ENCODE results near the gene LSM14B.

The LSM14B gene

GRCh38 chr20:62133051-62133845 lies 11.0 kb downstream of the LSM14B start:
- no peak for DNase-seq

GRCh38 chr20:62133864-62134263 lies 11.6 kb downstream of the LSM14B start:
- DNase-seq, result no peak

DNA sequence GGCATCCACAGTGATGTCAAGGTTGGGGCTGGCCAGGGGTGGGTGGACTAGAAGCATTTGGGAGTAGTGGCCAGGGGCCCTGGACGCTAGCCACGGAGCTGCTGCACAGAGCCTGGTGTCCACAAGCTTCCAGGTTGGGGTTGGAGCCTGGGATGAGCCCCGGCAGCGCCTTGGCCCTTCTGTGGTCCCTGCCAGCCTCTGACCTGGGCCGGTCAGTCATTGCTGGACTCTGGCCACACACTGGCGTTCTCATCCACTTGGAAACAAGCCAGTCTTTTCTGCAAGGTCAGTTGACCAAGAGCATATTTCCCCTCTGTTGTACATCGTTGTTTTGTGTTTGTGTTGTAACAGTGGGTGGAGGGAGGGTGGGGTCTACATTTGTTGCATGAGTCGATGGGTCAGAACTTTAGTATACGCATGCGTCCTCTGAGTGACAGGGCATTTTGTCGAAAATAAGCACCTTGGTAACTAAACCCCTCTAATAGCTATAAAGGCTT lies 12.5 kb downstream of the LSM14B start:
- no peak for DNase-seq

DNA sequence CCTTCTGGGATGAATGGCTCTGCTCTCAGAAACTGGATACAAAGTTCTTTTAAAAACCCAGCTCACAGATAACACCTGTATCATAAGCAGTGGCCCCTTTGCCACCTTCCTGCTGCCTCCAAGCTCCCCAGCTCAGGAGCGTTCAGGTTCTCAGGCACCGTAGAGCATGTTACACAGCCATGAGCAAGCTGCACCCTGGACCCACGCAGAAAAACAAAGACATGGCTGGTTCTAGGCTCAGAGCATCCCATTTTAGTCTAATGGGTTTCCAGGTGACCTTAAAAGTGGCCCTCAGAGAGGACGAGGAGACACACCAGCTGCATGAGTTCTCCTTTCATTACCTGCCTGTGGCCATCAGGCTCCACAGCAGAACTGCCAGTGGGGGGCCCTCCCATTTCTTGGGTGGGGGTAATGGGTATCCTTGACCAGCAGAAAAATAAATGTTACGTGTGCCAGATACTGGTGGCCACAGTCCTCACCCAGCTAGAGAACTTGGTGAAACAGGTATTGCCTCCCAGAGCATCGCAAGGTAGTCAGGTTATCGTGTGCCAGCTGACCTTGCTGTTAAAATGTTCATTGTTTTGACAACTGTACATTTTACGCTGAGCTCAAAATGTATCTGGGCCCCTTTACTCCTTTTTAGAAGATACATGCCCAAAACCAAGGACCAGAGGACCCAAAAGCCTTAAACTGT lies 13.4 kb downstream of the LSM14B start:
- DNase-seq, result no peak

DNA sequence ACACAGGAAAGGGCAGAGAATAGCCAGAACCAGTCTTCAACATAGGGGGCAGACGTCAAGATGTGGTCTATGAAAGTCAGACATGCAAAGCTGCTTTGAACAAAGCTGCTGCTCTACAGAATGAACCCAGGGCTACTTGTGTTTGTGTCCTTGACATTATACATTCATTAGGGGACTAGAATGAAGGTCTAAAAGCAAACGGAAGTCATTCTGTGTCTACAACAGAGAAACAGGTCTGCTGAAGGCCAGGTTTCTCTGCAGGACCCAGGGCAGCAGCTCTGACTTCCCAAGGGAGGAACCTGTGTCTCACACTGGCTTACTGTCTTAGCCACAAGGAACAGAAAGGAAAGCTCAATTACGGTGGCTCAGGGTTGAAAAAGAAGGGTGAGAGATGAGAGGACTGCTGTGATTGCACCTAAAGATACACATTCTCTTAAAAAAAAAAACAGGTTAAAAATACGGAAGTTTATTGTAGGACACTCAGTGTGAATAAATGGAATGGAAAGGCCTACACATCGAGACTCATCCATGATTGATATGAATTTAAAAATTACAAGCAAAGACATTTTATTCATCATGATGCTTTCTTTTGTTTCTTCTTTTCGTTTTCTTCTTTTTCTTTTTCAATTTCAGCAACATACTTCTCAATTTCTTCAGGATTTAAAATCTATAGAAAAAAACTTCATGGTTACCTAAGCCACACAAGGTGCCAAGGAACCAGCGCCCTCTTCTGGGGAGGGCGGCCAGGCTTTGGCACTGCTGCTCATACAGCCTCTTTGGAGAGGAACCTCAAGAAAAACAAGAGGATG lies 14.2 kb downstream of the LSM14B start:
- peak; percentile 30 for DNase-seq

- DNase-seq, result no peak
Measured at GRCh38 chr20:62137092-62137384, 14.8 kb downstream of the LSM14B start.

DNA sequence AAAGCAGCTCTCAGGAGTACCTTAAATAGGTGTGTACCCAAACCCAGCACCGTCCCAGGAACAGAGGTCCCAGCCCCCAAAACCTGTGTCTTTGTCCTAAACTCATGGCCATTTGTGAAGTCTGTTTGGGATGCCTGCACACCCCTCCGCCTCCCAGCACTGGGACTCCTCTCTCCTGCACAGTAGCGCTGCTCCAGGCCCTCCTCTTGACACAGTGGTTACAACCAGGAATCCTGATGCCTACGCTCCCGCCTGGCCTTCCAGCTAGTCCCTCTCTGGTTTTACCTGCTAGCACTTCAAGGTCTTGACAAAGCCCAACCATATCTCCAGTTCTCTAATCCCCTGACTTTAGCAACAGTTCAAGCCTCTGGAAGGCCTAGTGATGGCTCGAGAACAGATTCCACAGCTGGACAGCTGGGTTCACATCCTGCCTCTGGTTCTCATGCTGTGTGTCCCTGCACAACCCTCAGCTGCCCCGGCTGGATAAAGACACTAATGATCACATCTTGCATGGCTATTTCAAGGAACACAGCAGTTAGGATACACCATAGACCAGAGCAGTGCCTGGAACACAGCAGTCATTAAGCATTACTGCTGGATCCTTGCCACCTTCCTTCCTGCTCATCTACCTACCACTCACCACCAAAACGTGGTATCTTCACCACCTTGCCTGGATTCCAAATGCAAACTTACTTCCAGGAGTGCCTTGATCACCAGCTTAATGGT lies 15.4 kb downstream of the LSM14B start:
- no peak for DNase-seq

- no peak for DNase-seq
Measured at GRCh38 chr20:62138204-62138543, 15.9 kb downstream of the LSM14B start.

DNA sequence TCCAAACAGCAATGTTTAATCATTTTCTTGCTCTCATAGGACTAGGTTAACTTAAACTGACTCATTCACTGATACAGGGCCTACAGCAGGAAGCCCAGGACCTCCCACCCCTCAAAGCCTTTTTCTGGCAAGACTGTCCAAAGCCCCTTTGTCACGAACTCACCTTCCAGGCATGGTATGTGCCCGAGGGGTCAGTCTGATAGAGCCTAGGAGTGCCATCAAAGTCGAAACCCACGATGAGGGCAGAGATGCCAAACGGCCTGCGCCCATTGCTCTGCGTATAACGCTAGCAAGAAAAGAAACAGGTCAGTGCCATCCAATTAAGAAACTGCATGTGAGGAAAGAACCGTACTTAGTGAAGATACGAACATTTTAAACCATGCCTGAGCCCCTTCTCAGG lies 16.6 kb downstream of the LSM14B start:
- no peak for DNase-seq

DNA sequence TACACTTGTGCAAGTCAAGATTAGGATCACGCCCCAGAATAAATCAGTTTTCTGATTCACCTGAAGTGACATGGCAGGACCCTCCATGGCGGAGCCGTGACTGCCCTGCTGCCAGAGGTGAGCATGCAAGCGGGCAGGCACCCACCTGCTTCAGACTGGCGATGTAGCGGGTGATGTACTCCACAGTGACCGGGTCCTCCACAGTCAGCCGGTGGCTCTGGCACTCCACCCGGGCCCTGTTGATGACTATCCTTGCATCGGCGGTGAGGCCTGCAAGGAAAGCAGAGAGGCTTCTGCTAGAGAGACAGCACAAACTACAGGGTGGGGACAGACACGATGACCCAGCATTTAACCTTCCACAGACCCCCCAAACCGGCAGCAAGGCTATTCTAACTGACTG lies 17.4 kb downstream of the LSM14B start:
- no peak for DNase-seq

GRCh38 chr20:62141043-62141396 lies 18.7 kb downstream of the LSM14B start:
- no peak for DNase-seq

GRCh38 chr20:62141397-62142251 lies 19.3 kb downstream of the LSM14B start:
- DNase-seq, result no peak

GRCh38 chr20:62142252-62143080 lies 20.2 kb downstream of the LSM14B start:
- DNase-seq, result no peak

DNA sequence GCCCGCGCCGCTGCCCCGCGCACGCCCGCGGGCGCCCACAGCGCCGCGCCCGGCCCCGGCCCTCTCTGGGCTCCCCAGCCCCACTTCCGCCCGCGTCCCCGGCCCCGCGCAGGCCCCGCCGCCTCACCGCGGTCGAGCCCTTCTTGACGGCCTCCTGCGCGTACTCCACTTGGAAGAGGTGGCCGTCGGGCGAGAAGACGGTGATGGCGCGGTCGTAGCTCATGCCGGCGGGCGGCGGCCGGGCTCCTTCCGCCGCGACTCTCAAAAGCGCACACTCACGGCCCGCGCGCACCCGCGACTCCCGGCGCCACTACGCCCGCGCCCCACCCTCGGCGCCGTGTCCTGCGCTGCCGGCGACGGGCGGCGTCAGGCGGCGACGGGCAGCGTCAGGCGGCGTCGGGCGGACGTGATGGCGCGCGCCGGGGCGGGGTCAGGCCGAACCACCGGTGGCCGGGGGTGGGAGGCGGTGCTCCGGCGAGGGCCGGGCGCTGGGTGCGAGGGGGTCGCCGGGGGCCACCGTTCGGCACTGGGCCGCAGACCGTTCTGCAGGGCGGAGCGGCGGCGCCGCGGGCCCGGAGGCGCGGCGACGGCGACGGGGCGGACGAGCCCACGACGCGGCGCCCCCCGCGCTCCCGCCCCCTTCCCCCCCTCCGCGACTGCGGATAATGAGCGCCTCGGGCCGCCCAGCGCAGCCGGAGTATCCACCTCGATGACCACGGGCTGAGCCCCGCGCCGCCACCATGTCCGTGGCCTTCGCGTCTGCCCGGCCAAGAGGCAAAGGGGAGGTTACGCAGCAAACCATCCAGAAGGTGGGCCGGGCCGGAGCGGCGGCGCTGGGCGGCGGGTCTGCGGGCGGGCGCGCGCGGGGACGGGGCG lies 21.0 kb downstream of the LSM14B start, which contains the start of the genes PSMA7 and SS18L1:
Gene PSMA7, minus strand, starts transcription at position 314 of the 876 bp plus-strand sequence. Its CDS starts 91 bp downstream, at position 223.
Gene SS18L1, plus strand, starts transcription at position 689 of the 876 bp plus-strand sequence. Its CDS starts 52 bp downstream, at position 741.
- DNase-seq, result peak; percentile 94

DNA sequence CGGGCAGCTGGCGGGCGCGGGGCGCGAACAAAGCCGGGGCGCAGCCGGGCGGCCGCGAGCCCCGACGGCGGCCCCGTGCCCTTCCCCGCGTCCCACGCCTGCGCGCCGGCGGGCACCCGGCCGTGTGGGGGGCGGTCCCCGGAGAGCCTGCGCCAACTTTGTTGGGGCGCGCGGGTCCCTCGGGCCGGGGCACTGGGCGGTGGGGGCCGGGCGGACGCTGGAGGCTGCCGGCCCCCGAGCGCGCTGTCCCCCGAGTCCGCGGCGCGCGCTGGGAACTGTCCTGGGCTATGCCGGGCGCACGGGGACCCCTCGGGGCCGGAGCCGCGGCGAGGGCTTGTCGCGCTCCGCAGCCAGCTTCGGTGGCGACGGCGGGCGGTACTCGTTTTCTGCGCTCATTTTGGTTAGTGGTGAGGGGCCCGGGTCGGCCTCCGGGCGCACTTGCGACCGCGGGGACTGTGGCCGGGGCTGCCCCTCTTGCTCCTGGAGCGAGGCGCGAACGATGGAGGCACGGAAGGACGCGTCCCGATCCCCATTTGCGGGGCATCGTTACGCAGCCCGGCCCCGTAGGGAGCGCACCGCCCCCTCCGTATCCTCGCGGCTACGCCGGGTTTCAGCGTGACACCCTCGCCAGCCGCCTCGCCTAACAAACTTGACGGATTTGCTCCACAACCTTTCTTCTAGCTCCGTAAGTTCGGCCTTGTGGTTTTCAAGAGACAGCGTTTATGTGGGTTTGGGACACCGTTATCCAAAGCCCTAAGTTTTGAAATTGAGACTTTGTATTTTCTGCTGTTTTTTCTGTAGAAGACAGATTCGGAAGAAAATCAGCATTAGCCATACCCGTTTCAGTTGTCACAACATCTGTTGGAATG lies 21.9 kb downstream of the LSM14B start:
- peak; percentile 55 for DNase-seq

DNA sequence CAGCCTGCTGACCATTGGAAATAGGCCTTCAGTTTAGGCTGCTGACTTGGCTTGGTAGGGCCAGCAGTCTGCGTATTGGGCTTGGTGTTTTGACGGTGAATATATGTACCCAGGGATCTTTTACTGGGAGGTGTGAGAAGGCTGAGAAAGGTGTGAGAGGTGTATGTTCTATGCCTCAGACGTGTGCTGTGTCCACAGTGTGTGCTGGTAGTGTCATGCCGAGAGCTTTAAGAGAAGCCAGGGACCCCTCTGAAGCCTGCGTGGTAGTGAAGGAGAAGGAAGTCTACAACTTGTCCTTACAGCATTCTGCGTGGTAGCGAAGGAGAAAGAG lies 23.4 kb downstream of the LSM14B start:
- no peak for DNase-seq

DNA sequence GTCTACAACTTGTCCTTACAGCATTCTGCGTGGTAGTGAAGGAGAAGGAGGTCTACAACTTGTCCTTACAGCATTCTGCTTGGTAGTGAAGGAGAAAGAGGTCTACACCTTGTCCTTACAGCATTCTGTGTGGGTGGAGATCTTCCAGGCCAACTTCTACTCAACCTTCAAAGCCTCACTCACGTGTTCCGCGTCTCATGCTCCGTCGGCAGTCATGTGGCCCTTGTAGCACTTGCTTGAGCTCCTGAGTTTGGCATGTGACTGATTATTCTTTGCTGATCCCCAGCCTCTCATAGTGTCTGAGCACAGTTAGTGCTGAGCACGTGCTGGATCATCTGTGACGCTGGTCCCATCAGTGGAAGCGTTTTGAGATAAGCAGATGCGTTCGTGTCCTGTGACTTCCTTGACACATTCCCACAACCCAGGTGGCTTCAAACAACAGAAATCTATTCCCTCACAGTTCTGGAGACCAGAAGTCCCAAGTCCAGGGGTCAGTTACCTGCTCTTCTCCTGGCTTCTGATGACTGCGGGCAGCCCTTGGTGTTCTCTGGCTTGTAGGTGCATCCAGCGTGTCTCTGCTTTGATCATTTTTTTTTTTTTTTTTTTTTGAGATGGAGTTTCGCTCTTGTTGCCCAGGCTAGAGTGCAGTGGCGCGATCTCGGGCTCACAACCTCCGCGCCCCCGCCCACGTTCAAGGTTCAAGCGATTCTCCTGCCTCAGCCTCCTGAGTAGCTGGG lies 23.9 kb downstream of the LSM14B start:
- no peak for DNase-seq

GRCh38 chr20:62147125-62147524 lies 24.9 kb downstream of the LSM14B start:
- DNase-seq, result no peak

All from NCI-H2171 (cell line).